DOHH2 (cell line): ENCODE data around the gene ETNK2.

Source experiments
- EZH2phosphoT487 ChIP-seq: fragments of 200-600 bp; sonication (generic); IDR thresholded peaks from 2 replicates; pipeline ENCODE4 v1.6.1; 2017; ENCODE audit warnings: borderline replicate concordance, mild to moderate bottlenecking, antibody characterized with exemption, low read length, moderate library complexity, mixed read lengths
- TF ChIP-seq, protein P1 (sequence below): fragments of 200-600 bp; sonication (generic); IDR thresholded peaks from one replicate; pipeline ENCODE4 v1.5.1; 2014; ENCODE audit warnings: antibody characterized with exemption, mild to moderate bottlenecking, low read depth, low read length; ENCODE audit not compliant: poor library complexity, severe bottlenecking

DNA sequence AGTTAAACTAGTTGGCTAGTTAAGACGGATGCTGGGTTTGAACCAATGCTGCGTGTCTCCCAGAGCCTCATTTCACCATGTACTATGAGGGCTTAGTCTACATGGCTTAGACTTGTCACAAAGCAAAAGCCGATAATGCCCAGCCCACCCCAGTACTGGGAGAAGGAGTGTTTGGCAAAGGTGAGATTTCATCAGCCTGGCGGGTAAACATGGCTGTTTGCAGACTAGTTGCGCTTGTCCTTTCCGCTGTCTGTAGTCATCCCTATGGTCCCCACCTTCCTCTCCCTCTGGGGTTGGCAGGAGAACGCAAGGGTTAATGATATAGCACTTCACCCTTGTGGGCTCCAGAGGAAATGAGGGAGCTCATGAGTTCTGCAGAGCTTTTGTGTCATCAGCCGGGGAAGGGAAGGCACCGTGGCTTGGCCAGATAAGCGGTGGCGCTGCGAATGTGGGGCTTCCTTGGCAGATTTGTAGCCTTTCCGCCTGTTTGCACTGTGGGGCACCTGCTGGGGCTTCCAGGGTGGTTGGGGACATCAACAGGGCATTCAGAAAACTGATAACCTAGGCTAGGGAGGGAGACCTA, 49.7 kb downstream of the ETNK2 start:
- TF ChIP-seq, protein P1, sequence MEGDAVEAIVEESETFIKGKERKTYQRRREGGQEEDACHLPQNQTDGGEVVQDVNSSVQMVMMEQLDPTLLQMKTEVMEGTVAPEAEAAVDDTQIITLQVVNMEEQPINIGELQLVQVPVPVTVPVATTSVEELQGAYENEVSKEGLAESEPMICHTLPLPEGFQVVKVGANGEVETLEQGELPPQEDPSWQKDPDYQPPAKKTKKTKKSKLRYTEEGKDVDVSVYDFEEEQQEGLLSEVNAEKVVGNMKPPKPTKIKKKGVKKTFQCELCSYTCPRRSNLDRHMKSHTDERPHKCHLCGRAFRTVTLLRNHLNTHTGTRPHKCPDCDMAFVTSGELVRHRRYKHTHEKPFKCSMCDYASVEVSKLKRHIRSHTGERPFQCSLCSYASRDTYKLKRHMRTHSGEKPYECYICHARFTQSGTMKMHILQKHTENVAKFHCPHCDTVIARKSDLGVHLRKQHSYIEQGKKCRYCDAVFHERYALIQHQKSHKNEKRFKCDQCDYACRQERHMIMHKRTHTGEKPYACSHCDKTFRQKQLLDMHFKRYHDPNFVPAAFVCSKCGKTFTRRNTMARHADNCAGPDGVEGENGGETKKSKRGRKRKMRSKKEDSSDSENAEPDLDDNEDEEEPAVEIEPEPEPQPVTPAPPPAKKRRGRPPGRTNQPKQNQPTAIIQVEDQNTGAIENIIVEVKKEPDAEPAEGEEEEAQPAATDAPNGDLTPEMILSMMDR, result no peak
- no peak for TF ChIP-seq EZH2phosphoT487
